SIG-M5 (cell line): Measurements from ENCODE around the gene SENP5.
"Not testable (repeated sequence)": the region's sequence is repeated elsewhere in the genome, so short reads cannot be mapped to it uniquely, and the experiment has no call there.

Experiments used
- DNase-seq: peaks from one replicate; lab custom pipeline; 2025; lab: John Stamatoyannopoulos, UW

The SENP5 gene

DNA sequence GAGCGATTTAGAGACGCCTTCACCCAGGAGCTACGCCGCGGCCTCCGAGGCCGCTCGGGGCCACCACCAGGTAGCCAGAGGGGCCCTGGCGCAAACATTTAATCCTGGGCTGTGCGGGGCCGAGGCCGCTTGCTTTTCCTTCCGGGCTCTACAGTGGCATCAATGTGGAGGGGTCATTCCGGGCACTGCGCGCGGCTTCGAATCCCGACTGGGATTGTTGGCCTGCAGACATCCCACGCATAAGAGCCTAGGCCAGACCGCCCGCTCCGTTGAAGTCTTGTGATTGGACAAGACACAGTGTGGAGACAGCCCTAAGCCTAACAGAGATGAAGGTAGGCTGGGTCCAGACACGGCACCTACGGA, 75.2 kb downstream of the SENP5 start:
- no peak for DNase-seq

- not testable (repeated sequence) for DNase-seq
Measured at GRCh38 chr3:196944037-196944790, 76.5 kb downstream of the SENP5 start.

GRCh38 chr3:196947136-196947859, 79.6 kb downstream of the SENP5 start:
- DNase-seq: no peak

DNA sequence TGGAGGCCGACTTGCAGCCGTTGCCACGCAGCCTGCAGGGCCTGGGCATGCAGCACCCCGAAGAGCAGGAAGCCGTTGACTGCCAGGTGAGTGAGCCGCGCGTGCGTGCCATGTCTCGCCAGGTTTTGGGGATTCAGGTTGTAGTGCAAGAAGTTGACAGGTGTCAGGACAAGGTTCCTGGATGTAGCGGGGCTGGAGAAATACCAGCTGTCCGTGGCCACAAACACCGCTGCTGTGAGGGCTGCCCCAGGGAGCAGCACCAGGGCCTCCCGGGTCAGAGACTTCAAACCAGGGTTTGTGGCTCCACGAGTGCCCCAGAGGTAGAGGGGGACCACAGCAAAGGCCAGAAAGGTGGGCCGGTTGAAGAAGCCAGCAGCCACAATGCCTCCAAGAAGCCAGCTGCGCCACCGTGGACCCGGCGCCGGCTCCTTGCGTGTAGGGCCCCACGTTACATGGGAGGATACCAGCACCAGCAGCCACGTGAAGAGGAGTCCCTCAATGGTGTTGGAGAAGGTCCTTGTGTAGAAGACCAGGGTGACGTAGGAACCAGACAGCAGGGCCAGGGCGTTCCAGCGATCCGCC, 80.2 kb downstream of the SENP5 start:
- no peak for DNase-seq

- DNase-seq: no peak
Measured at GRCh38 chr3:196948442-196949284, 80.9 kb downstream of the SENP5 start.

GRCh38 chr3:196949285-196949619, 81.5 kb downstream of the SENP5 start:
- DNase-seq: no peak

GRCh38 chr3:196949750-196950149, 82.0 kb downstream of the SENP5 start:
- DNase-seq: no peak

GRCh38 chr3:196951371-196951770, 83.7 kb downstream of the SENP5 start:
- no peak for DNase-seq

GRCh38 chr3:196954832-196955231, 87.1 kb downstream of the SENP5 start:
- DNase-seq: no peak

DNA sequence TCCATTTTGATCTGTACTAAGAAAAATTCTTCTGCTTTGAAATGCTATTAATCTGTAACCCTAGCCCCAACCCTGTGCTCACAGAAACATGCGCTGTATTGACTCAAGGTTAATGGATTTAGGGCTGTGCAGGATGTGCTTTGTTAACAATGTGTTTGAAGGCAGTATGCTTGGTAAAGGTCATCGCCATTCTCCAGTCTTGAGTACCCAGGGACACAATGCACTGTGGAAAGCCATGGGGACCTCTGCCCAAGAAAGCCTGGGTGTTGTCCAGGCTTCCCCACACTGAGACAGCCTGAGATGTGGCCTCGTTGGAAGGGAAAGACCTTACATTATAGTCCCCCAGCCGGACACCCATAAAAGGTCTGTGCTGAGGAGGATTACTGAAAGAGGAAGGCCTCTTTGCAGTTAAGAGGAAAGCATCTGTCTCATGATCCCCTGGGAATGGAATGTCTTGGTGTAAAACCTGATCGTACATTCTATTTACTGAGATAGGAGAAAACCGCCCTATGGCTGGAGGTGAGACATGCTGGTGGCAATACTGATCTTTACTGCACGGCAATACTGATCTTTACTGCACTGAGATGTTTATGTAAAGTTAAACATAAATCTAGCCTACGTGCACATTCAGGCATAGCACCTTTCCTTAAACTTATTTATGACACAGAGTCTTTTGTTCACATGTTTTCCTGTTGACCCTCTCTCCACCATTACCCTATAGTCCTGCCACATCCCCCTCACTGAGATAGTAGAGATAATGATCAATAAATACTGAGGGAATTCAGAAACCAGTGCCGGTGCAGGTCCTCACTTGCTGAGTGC, 94.6 kb downstream of the SENP5 start:
- no peak for DNase-seq

GRCh38 chr3:196962930-196963630, 95.4 kb downstream of the SENP5 start:
- no peak for DNase-seq

DNA sequence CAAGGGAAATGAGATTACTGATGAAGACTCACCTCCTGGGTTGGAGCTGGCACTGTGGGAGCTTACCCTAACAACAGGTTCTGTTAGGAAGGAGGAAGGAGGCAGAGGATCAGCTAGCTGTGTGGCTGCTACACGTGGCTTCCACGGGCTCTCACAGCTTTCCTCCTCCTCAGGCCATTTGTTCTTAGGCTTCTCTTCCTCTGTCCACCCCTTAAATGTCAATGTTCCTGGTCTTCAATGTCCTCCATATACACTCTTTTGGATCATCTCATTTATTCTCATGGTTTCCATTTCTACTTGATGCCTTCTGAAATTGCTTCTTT, 95.9 kb downstream of the SENP5 start:
- no peak for DNase-seq

GRCh38 chr3:196965112-196965803, 97.5 kb downstream of the SENP5 start:
- DNase-seq: no peak

- no peak for DNase-seq
Measured at GRCh38 chr3:196965804-196966173, 98.1 kb downstream of the SENP5 start.

DNA sequence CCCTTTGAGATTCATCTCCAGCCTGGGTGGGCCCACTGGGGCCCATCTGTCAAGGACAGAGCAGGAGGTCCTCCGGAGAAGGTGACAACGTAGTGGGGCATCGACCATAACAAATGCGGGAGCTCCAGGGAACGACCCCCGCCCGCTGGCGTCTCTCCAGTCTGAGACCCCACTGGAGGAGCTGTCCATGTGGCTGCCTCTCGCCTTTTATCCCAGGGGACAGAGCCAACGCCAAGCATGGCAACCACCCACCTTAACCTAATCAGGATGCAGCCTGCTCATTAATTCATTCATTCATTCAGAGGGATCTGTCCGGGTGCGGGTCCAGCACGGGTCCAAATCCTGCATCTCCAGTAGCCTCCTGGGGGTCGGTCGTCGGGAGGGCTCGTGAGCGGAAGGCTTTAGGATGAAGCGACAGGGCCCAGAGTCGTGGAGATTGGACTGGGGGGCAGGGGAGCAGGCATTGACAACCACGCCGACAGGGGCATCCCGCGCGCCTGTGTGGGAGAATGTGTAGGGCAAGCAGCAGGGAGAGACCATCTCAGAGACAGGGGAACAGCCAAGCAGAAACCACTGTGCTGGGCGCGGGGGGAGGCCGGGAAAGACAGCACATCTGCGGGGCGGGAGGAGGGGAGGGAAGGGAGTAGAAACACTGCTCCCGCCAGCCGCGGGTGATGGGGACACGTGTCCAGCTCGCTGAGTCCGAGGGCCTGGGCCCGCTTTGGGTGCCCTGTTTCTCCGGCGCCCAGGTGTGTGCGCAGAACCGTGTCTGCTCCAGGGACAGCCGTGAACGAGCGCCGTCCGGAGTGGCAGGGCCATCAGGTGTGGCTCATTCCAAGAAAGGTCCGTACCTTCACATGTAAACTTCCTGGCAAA, 99.0 kb downstream of the SENP5 start:
- DNase-seq: no peak

DNA sequence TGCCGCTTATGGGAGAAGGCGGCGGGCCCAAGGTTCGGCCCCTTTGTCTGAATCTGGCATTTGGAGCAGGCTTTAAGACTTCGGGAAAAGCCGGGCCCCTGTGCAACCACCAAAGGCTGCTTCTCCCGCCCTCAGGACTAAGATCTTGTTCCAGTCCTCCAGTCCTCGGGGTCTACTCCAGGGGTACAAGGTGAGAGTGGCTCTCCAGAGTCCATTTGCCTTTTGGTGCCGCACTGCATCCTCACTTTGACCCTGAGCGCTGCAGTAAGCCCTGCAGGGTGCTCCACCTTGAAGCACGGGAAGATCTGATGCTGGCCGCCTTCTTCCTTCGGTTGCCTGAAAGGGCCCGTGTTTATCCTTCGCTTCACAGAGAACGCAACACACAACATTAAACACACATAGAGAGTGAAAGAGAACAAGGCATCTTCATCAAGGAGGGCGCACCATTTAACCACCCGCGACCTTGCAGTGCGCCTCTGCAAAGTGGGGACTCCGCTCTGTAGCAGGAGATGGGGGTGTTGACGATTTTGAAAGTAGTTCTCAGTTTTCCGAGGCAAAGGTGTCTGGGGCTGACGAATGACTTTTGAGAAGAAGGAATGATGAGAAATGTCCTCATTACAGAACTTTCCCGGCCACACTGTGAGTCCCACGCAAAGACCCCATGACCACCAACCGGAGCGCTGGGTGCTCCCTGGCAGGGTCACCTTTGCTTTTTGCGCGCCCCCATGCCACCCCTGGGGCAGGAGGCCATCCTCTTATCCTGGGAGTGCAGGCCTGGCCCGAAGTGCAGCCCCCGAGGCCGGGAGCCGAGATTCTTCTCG, 99.9 kb downstream of the SENP5 start:
- no peak for DNase-seq

DNA sequence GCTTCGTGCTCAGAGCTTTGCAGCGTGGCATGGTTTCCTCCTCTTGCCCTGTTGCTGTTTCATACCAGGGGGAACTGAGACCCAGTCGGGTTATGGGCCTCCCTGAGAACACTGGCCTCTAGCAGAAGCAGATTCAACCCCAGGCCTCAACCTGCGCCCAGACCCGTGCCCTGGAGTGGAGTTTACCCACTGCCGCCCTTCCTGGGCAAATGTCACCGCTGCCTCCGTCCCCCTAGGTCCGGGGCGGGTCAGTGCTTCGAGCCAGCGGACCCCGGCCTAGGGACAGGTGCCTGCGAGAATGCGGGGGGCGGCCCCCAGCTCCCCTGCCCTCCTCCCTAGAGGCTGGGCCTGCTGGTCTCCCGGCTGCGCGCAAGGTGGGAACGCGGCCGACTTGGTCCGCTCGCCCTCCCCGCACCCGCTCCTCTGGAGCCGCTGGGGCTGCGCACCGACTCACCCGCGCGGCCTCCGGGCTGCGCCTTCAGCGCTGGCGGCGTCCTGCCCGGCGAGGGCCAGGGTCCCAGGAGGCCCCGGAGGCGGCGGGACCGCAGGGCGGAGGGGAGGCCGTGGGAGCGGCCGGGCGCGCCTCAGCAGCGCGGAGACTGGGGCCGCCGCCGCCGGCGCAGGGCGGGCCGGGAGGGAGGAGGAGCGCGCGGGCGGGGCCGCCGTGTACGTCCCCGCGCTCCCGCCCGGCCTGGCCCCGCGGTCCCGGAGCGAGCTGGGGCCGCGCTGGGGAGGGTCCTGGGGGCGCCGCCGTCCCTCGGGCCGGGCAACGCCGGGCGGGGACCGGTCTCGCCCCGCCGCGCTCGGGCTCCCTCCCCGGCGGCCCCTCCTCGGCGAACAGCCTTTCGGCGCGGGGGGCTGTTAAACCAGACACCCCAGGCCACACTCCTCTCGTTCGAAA, 100.8 kb downstream of the SENP5 start, which contains the start of gene PIGZ:
Gene PIGZ, minus strand, starts transcription at position 601 of the 901 bp plus-strand sequence. CDS start 16,802 bp downstream, outside the sequence.
- DNase-seq: no peak
